ENCODE results near the gene TRAP1.
"Not testable (repeated sequence)": the region's sequence is repeated elsewhere in the genome, so short reads cannot be mapped to it uniquely, and the experiment has no call there.

TRAP1 gene

GRCh38 chr16:3608976-3609375, 108.3 kb downstream of the TRAP1 start:
- not testable (repeated sequence) for DNase-seq

- no peak for DNase-seq
Observed at GRCh38 chr16:3608069-3608468, 109.3 kb downstream of the TRAP1 start.
